ENCODE data around the gene ARMC6.
"Not testable (repeated sequence)": the region's sequence is repeated elsewhere in the genome, so short reads cannot be mapped to it uniquely, and the experiment has no call there.

ARMC6 gene

GRCh38 chr19:19074196-19074882 is 40.9 kb downstream of the ARMC6 start:
- no peak for DNase-seq (ENCODE audit: low read depth)

- DNase-seq (ENCODE audit: low read depth): no peak
These were observed 41.7 kb downstream of the ARMC6 start for GRCh38 chr19:19075126-19075525.

- no peak for DNase-seq (ENCODE audit: low read depth)
These were observed 43.1 kb downstream of the ARMC6 start for GRCh38 chr19:19076476-19076875.

GRCh38 chr19:19077103-19077502 is 43.7 kb downstream of the ARMC6 start:
- DNase-seq (ENCODE audit: low read depth): no peak

- no peak for DNase-seq (ENCODE audit: low read depth)
These were observed 45.4 kb downstream of the ARMC6 start for GRCh38 chr19:19078801-19079200.

GRCh38 chr19:19079571-19079970 is 46.2 kb downstream of the ARMC6 start:
- no peak for DNase-seq (ENCODE audit: low read depth)

- no peak for DNase-seq (ENCODE audit: low read depth)
These were observed 48.3 kb downstream of the ARMC6 start for GRCh38 chr19:19081642-19082151.

- no peak for DNase-seq (ENCODE audit: low read depth)
These were observed 50.2 kb downstream of the ARMC6 start for GRCh38 chr19:19083413-19084178.

GRCh38 chr19:19087676-19088075 is 54.3 kb downstream of the ARMC6 start:
- no peak for DNase-seq (ENCODE audit: low read depth)

- no peak for DNase-seq (ENCODE audit: low read depth)
These were observed 61.1 kb downstream of the ARMC6 start for GRCh38 chr19:19094513-19094912.

GRCh38 chr19:19095691-19096090 is 62.3 kb downstream of the ARMC6 start:
- DNase-seq (ENCODE audit: low read depth): no peak

GRCh38 chr19:19096641-19097627 is 63.5 kb downstream of the ARMC6 start:
- DNase-seq (ENCODE audit: low read depth): no peak

GRCh38 chr19:19098084-19098702 is 64.8 kb downstream of the ARMC6 start:
- DNase-seq (ENCODE audit: low read depth): no peak

GRCh38 chr19:19098703-19099632 is 65.6 kb downstream of the ARMC6 start:
- DNase-seq (ENCODE audit: low read depth): no peak

- DNase-seq (ENCODE audit: low read depth): no peak
These were observed 68.1 kb downstream of the ARMC6 start for GRCh38 chr19:19101540-19101939.

- DNase-seq (ENCODE audit: low read depth): not testable (repeated sequence)
These were observed 69.2 kb downstream of the ARMC6 start for GRCh38 chr19:19102566-19102965.

- DNase-seq (ENCODE audit: low read depth): no peak
These were observed 69.8 kb downstream of the ARMC6 start for GRCh38 chr19:19103167-19103566.

GRCh38 chr19:19105365-19106055 is 72.1 kb downstream of the ARMC6 start:
- DNase-seq (ENCODE audit: low read depth): no peak

GRCh38 chr19:19106056-19106551 is 72.7 kb downstream of the ARMC6 start:
- DNase-seq (ENCODE audit: low read depth): no peak

GRCh38 chr19:19106938-19107337 is 73.5 kb downstream of the ARMC6 start:
- not testable (repeated sequence) for DNase-seq (ENCODE audit: low read depth)
